ENCODE data around the gene TPCN2.
A peak's percentile ranks its signal among the peaks of the same experiment; 100 is the strongest.

The TPCN2 gene

DNA sequence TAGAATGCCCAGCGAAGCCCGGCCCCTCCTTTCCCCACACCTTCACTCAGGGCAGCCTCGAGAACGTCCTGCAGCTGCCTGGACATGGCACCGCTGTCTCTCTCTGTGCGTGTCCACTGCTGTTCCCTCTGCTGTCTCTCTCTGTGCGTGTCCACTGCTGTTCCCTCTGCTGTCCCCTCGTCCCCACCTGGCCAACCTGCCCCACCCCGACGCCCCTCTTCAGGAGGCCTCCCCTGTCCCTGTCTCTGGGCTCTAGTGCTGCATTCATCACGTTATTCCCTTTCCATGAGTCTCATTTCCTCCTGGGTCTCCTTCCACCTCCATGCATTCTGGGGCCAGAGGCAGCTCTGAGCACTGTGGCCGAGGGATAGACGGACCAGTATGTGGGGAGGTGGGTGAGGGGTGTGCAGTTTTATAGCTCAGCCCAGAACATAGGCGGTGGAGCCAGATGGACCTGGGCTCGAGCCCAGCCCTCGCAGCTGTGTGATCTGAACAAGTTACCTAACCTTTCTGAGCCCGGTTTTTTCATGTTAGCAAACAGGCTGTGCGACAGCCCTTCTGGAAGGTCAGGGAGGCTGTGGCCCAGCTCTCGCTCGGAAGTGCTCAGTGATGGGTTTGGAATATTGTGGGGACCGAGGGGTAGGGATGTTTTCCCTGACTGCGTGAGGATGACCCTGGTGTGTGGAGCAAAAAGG is 65.1 kb downstream of the TPCN2 start:
- H3K27me3 Mint-ChIP-seq = no peaks in the 10 kb centered on the region
- ATAC-seq (replicated peaks) = no peak
- no peak for DNase-seq
- no peaks in the 10 kb centered on the region for H3K4me1 Mint-ChIP-seq
- peaks cover 0 to under 1% of the 10 kb centered on the region in 2 donors for H3K36me3 Mint-ChIP-seq
- H3K27ac Mint-ChIP-seq = no peak overlapping the region
- H3K9me3 Mint-ChIP-seq = peaks cover 5 to 10% of the 10 kb centered on the region in 2 donors
- H3K4me3 Mint-ChIP-seq = no peak overlapping the region

GRCh38 chr11:69114362-69114761 is 65.6 kb downstream of the TPCN2 start:
- no peaks in the 10 kb centered on the region for H3K27me3 Mint-ChIP-seq
- no peak overlapping the region for H3K4me3 Mint-ChIP-seq
- H3K27ac Mint-ChIP-seq = no peak overlapping the region
- ATAC-seq (replicated peaks) = no peak
- DNase-seq = no peak
- H3K4me1 Mint-ChIP-seq = no peaks in the 10 kb centered on the region
- peaks cover 9 to 16% of the 10 kb centered on the region in 2 donors for H3K9me3 Mint-ChIP-seq
- H3K36me3 Mint-ChIP-seq = no peaks in the 10 kb centered on the region

GRCh38 chr11:69114811-69115523 is 66.2 kb downstream of the TPCN2 start:
- no peak overlapping the region for H3K27ac Mint-ChIP-seq
- no peaks in the 10 kb centered on the region for H3K4me1 Mint-ChIP-seq
- DNase-seq (no peak), ATAC-seq (replicated peaks) (no peak)
- no peaks in the 10 kb centered on the region for H3K27me3 Mint-ChIP-seq
- H3K4me3 Mint-ChIP-seq = no peak overlapping the region
- peaks cover 9 to 17% of the 10 kb centered on the region in 2 donors for H3K9me3 Mint-ChIP-seq
- H3K36me3 Mint-ChIP-seq = no peaks in the 10 kb centered on the region

DNA sequence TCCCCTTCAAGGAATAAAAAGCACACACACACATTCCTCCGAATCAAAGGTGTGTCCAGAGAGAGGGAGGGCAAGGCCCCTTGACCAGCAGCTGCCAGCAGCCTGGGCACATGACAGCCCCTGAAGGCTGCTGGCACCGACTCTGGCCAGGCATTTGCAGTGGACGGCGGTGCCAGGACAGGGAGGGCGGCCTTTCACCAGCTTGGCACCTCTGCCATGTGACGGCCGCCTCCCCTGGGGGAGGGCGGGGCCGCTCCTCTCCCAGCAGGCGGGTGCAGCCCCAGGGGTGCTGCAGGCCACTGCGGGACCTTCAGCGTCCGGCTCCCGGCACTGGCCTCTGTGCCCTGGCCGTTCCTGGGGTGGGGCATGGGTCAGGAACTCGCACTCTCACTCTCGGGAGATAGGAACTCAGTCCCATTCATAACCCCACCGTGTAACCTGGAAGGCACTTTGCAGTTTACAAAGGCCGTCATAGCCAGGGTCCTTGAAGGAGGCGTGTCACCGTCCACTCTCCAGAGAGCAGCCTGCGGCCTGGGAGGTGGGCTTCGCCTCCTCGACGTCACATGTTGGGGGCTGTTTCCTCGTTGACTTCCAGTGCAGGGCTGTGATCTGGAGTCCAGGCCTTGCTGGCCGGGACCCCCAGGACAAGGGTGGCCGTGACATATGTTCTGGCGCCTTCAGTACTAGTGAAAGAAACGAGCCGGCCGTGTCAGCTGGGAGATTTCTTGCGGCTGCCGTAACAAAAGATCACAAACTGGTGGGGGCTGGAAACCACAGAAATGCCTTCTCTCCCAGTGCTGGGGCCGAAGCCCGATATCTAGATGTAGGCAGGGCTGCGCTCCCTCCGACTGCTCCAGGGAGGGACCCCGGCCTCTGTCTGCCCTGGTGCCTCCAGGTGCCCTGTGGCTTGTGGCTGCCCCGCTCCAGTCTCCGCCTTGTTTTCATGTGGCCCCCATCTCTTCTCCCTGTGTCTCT is 67.1 kb downstream of the TPCN2 start:
- no peak for ATAC-seq (replicated peaks)
- Mint-ChIP-seq H3K27me3 (peaks cover 0 to 1% of the 10 kb centered on the region in 2 donors), H3K4me1 (peaks cover 0 to under 1% of the 10 kb centered on the region in 2 donors), H3K9me3 (peaks cover 5 to 10% of the 10 kb centered on the region in 2 donors), H3K27ac (no peak overlapping the region), H3K36me3 (no peaks in the 10 kb centered on the region), H3K4me3 (no peak overlapping the region)
- no peak for DNase-seq

- H3K9me3 Mint-ChIP-seq = peaks cover 5 to 7% of the 10 kb centered on the region in 2 donors
- peaks cover 6 to 8% of the 10 kb centered on the region in 2 donors for H3K27me3 Mint-ChIP-seq
- peaks cover 0 to 2% of the 10 kb centered on the region in 2 donors for H3K36me3 Mint-ChIP-seq
- ATAC-seq (replicated peaks) (no peak), DNase-seq (no peak)
- H3K27ac Mint-ChIP-seq = no peak overlapping the region
- no peak overlapping the region for H3K4me3 Mint-ChIP-seq
- peaks cover 0 to 3% of the 10 kb centered on the region in 2 donors for H3K4me1 Mint-ChIP-seq
These were observed 67.9 kb downstream of the TPCN2 start for GRCh38 chr11:69116671-69117070.

DNA sequence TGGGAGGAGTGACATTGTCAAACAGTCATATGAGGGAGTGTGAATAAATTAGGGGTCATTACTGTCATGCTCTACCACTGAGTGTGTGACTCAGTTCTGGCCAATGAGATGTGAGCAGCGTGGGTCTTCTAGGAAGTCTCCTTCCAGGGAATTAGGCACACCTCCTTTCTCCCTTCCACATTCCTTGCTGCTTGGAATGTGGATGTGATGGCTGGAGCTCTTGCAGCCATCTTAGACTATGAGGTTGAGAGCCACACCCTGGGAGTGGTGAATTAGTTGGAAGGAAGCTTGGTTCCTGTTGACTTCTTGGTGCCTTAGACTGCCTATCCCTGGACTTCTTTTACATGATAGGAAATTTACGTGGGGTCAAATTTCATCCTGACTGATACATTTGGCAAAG is 70.5 kb downstream of the TPCN2 start:
- Mint-ChIP-seq H3K27me3 (peaks cover 6 to 8% of the 10 kb centered on the region in 2 donors), H3K9me3 (peaks cover 5 to 7% of the 10 kb centered on the region in 2 donors), H3K36me3 (peaks cover 2 to 3% of the 10 kb centered on the region in 2 donors), H3K4me3 (no peak overlapping the region), H3K27ac (no peak overlapping the region), H3K4me1 (peaks cover 17 to 22% of the 10 kb centered on the region in 2 donors)
- DNase-seq (no peak), ATAC-seq (replicated peaks) (no peak)

DNA sequence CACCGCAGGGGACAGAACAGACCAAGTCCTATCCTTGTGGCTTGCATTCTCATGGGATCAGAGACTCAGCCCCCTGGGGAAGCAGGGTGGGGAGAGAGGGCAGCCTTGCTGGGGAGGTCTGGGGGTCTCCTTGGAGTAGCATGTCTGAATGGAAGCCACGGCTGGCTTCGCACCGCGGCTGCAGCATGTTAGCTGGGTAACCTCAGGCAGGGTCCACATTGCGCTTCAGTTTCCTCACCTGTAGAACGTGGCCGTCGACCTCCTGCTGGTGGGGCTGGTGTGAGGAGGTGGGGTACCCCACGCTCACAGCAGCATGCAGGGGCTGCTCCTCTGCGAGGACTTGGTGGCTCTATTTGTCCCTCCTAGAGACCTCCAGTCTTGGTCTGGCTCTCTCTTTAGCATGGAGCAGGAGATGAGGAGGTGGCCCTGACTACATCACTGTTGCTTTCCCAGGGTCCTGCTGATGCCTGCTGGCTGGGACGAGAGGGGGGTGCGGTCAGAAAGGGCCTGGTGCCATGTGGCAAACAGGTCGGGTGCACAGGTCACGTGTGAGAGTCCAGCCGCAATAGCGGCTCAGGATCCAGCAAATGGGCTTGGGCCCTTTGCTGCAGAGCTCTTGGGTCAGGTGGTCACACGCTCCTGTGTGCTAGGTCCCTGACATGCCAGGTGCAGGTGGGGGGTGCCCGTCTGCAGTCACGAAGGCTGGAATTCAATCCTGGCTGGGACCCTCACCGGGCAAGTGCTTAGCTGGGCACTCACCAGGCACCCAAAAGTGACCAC is 71.6 kb downstream of the TPCN2 start:
- ATAC-seq (replicated peaks) = no peak
- Mint-ChIP-seq H3K27ac (no peak overlapping the region), H3K27me3 (peaks cover 6 to 8% of the 10 kb centered on the region in 2 donors), H3K4me1 (peaks cover 19 to 24% of the 10 kb centered on the region in 2 donors), H3K4me3 (no peak overlapping the region), H3K9me3 (peaks cover 5 to 7% of the 10 kb centered on the region in 2 donors), H3K36me3 (peaks cover 2 to 3% of the 10 kb centered on the region in 2 donors)
- DNase-seq = no peak

DNA sequence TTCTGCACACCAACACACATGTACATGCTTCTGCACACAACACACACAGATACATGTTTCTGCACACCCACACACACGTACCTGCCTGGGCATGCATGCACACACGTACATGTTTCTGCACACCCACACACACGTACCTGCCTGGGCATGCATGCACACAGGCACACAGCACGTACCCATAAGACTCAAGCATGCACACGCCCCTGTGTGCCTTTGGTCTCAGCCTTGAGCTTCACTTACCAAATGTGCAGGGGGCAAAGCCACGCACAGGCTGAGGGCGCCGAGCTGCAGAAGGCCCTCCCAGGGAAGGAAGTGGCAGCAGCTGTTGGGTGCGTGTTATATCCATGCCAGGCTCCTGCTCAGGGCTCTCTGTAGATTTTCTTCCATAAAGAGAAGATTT is 72.3 kb downstream of the TPCN2 start:
- ATAC-seq (replicated peaks) (no peak), DNase-seq (no peak)
- Mint-ChIP-seq H3K27me3 (peaks cover 6 to 8% of the 10 kb centered on the region in 2 donors), H3K4me1 (peaks cover 19 to 24% of the 10 kb centered on the region in 2 donors), H3K27ac (no peak overlapping the region), H3K4me3 (no peak overlapping the region), H3K36me3 (peaks cover 2 to 3% of the 10 kb centered on the region in 2 donors), H3K9me3 (peaks cover 5 to 7% of the 10 kb centered on the region in 2 donors)

DNA sequence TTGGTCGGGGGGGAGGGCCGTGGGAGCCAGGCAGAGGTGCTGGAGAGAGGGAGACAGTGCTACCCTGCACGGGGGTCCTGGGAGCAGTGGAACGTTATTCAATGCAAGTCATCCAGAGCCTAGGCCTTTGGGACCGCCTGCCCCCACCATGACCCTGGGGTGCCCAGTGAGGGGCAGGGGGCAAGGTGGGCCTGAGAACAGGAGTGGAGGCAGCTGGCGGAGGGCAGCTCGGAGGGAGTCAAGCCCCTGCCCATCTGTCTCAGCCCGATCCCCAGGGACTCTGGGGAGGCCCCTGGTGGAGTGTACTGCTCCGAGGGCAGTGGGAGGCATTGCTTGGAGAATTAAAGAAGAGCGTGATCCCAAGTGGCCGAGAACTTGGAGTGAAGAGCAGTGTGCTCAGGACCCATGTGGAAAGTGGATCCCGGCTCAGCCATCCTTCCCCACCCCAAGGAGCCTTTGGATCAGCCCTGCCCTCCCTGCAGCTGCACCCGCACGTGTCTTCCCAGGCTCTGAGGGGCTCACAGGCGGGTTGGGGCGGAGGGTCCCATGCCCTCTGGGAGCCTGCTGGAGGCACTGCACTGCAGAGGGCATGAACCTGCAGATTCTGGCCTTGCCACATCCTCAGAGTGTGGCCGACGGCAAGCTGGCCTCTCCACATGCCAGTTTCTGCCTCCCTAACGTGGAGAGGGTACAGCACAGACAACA is 73.0 kb downstream of the TPCN2 start:
- H3K9me3 Mint-ChIP-seq = peaks cover 5 to 7% of the 10 kb centered on the region in 2 donors
- peaks cover 6 to 8% of the 10 kb centered on the region in 2 donors for H3K27me3 Mint-ChIP-seq
- peaks cover 19 to 24% of the 10 kb centered on the region in 2 donors for H3K4me1 Mint-ChIP-seq
- H3K27ac Mint-ChIP-seq = no peak overlapping the region
- peaks cover 2 to 3% of the 10 kb centered on the region in 2 donors for H3K36me3 Mint-ChIP-seq
- H3K4me3 Mint-ChIP-seq = no peak overlapping the region
- DNase-seq = no peak
- no peak for ATAC-seq (replicated peaks)

DNA sequence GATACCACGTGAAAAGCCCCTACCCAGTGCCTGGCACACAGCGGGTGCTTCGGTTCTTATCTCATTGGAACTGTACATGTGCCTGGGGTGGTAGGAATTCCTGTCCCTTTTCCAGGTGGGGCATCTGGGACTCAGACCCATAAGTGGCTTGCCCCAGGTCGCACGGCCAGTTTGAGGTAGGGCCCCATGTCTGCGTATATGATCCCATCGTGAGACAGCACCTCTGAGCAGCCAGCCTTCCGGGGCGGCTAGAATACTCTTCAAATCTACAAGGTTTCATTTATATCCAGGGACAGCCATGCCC is 73.5 kb downstream of the TPCN2 start:
- Mint-ChIP-seq H3K4me3 (no peak overlapping the region), H3K36me3 (peaks cover 2 to 3% of the 10 kb centered on the region in 2 donors), H3K9me3 (peaks cover 5 to 7% of the 10 kb centered on the region in 2 donors), H3K27ac (no peak overlapping the region), H3K4me1 (peaks cover 19 to 24% of the 10 kb centered on the region in 2 donors), H3K27me3 (peaks cover 6 to 8% of the 10 kb centered on the region in 2 donors)
- DNase-seq = no peak
- ATAC-seq (replicated peaks) = no peak

DNA sequence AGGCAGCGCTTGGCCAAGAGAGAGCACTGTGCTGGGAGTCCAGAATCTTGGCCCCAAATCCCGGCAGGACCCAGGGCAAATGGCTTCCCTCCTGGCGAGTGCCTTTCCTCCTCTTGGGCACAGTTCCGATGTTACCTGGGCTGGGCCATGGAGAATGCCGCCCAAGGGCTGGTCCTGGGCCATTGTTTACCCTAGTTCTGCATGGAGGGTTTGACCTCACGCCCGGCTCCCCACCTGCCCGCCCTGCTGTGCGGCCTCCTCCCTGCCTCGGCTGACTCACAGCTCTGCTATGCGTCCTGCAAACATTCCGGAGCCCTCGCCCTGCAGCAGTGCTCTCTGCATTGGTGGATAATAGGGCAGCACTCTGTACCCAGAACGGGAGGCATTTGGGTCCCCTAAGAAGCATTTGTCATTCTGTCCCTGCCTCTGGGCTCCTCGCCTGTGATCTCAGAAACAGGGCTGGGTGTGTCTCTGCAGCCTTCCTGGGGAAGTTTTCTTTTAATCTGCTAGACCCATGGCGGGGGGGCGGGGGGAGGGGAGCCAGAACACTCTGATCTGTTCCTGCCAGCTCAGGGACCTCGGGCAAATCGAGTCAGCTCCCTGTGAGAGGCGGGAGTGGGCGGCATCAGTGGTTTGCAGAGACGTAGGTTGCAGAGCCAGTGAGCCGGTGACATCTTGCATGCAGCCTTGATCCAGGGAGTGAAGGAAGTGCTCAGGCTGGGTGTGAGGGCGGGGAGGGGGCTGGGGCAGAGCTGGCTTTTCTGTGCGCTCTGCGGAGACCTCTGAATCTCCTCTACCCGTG is 74.1 kb downstream of the TPCN2 start:
- peak overlapping the region; percentile 25 to 30 for H3K4me3 Mint-ChIP-seq
- H3K27me3 Mint-ChIP-seq = peaks cover 6 to 8% of the 10 kb centered on the region in 2 donors
- H3K9me3 Mint-ChIP-seq = peaks cover 6 to 8% of the 10 kb centered on the region in 2 donors
- peaks cover 19 to 24% of the 10 kb centered on the region in 2 donors for H3K4me1 Mint-ChIP-seq
- peaks cover 2 to 4% of the 10 kb centered on the region in 2 donors for H3K36me3 Mint-ChIP-seq
- H3K27ac Mint-ChIP-seq = peak overlapping the region; percentile 77
- ATAC-seq (replicated peaks) = peak; percentile 87 to 91
- DNase-seq = peak; percentile 59

All from stimulated activated naive B cell treated with anti-CD40 and anti-IgM and Interleukin-4, amounts not matched to agents 10 μg/mL and 1 μg/mL and 100 μg/mL, for 72 hours (primary cell).